ENCODE measurements around the gene ARHGAP19.

GRCh38 chr10:97197030-97197500, 95.4 kb downstream of the ARHGAP19 start:
- no peak for TF ChIP-seq POLR2A (IDR thresholded peaks at IDR 0.05)
- no peak for TF ChIP-seq EP300 (IDR thresholded peaks at IDR 0.05)
- no peak for TF ChIP-seq CTCF (IDR thresholded peaks at IDR 0.05)
- no peak for TF ChIP-seq POLR2AphosphoS5 (IDR thresholded peaks at IDR 0.05)

Data from sigmoid colon (tissue), 4 donors.